Left ventricle myocardium superior (tissue), 1 donor: Measurements from ENCODE around the gene UBE2L6. TPM values are rescaled to one million over a fixed set of nuclear protein-coding genes. Genes with fewer than 3 reads are reported as not detected.
A peak's percentile ranks its signal among the peaks of the same experiment; 100 is the strongest.
"Not testable (repeated sequence)": the region's sequence is repeated elsewhere in the genome, so short reads cannot be mapped to it uniquely, and the experiment has no call there.

ENCODE experiments used
- ATAC-seq: fragments of 200-7000 bp; cut with Tn5 transposase; one replicate; pipeline ENCODE4 v1.9.1; 2020; ENCODE audit warnings: mild to moderate bottlenecking, moderate library complexity
- DNase-seq: peaks from one replicate; pipeline ENCODE4 v3.0.0-alpha.2; 2020
- intact Hi-C: fragments of 100-400 bp; cut with micrococcal nuclease; formaldehyde crosslinking; loops from one replicate; pipeline ENCODE4 v1.11.0; 2022
- total RNA-seq: library from RNA; stranded (reverse); fragmentation: NEBNext Ultra II Directional; extraction: Animal tissue kit (Norgen Biotek cat#: 25700); gene quantifications from one replicate; pipeline ENCODE4 v1.2.1, GENCODE V29; 2021
- donor health status: DM: no; HTN: yes; CAD: no; lungs with severe emphysema.

Gene UBE2L6
- total RNA-seq, 1 donor from 2014 or later: 18.0 TPM

- intact Hi-C loops: no loop called here
These were observed 30.4 kb downstream of the UBE2L6 start, which contains the start of gene SMTNL1 for GRCh38 chr11:57536947-57537619. SMTNL1 (plus strand) TSS chr11:57537595; CDS start chr11:57542643, 5,048 bp downstream.

DNA sequence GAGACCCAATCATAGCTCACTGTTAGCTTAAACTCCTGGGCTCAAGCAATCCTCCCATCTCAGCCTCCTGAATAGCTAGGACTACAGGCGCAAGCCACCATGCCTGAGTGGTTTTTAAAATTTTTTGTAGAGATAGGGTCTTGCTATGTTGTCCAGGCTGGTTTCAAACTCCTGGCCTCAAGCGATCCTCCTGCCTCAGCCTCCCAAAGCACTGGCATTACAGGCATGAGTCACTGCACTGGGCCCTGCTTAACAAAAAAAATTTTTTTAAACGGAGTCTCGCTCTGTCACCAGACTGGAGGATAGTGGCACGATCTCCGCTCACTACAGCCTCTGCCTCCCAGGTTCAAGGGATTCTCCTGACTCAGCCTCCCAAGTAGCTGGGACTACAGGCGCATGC is 33.0 kb downstream of the UBE2L6 start:
- DNase-seq, intact Hi-C loops: not testable (repeated sequence)

More at GRCh38 chr11:57536947-57537619, 30.4 kb downstream of the UBE2L6 start, which contains the start of gene SMTNL1:
- ATAC-seq: no peak
- no peak for DNase-seq

DNA sequence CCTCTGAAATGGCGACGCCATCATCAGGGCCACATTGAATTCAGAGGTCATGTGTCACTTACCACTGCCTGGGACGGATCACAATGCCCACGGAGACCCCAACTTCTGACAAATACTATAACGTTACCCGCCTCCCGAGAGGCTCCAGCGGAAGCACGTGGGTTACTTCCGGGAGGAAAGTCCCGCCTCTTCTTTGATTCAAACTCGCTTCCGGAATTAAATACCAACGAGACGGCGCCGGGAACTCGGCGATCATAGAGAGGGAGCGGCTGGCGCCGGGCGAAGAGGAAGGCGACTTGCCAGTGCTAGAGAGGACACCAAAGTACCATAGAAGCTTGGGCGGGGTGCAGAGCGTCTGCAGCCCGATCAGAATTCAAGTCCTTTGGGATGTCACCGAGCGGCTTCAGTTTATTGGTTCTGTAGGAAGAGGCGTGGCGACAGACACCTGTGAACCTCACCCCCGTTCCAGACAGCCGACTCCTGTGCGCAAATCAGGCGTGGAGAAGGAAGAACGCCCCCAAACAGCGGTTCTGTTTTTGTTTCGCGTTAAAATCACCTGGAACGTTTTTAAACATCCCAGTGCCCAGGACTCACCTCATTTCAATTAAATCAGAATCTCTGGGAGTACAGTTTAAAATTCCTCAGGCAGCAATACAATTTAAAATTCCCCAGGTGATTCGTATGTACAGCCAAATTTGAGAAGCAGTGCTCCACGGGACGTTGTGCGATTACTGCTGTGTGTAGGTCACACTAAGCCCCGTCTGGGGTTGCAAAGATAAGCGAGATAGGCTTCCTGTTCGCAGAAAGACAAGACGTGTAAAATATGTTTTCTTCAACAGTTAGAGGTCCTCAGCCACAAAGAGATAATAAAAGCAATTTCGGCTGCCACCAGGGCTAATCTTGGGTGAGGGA is 36.6 kb downstream of the UBE2L6 start, which contains the start of gene TIMM10:
TSS of gene TIMM10 (minus strand) at position 159 of the 912 bp plus-strand sequence. CDS start 565 bp downstream, outside the sequence.
- ATAC-seq (peak; percentile 99), DNase-seq (peak; percentile 96)
- intact Hi-C loops: no loop called here

More for the DNA sequence above, 33.0 kb downstream of the UBE2L6 start:
- not testable (repeated sequence) for ATAC-seq

DNA sequence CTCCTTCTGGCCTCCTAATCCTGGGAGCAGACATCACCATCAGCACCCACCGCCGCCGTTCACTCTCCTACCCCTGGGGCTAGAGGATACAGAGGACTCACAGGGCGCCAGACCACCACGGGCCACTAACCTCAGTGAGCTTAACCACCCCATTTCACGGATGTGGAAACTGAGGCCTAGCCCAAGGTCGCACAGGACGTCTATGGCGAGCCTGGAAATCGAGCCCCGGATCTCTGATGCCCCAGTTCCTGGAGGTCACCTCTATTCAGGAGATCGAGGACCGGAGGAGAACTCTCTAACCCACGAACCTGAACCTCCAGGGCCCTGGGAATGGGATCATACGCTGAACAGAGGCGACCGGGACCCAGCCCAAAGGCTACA is 37.3 kb downstream of the UBE2L6 start:
- DNase-seq (peak; percentile 39), ATAC-seq (no peak)
- intact Hi-C loops: no loop called here

DNA sequence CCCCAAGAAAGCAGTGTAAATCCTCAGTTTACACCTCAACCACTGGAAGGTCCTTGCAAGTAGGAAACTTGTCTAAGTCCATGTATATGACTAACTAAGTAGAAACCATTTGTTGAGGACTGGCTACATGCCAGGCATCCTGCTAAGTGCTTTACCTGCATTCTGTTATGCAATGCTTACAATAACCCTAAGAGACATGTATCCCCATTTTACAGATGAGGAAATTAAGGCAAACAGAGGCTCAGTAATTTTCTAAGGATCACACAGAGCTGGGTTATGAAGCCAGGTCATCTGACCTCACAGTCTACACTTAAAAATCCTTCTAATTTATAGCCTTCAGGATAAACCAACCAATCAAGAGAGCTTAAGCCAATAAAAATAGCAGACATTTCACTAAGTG is 38.5 kb downstream of the UBE2L6 start:
- intact Hi-C loops: loop anchor here (5.0 kb wide), 1 partner anchor 37 kb away; no protein-coding TSS in a partner anchor
- DNase-seq (no peak), ATAC-seq (no peak)

- peak; percentile 17 for ATAC-seq
- intact Hi-C loops: loop anchor here (5.0 kb wide), 1 partner anchor 35 kb away; no protein-coding TSS in a partner anchor
- peak; percentile 80 for DNase-seq
These were observed 40.3 kb downstream of the UBE2L6 start for GRCh38 chr11:57527056-57527631.

DNA sequence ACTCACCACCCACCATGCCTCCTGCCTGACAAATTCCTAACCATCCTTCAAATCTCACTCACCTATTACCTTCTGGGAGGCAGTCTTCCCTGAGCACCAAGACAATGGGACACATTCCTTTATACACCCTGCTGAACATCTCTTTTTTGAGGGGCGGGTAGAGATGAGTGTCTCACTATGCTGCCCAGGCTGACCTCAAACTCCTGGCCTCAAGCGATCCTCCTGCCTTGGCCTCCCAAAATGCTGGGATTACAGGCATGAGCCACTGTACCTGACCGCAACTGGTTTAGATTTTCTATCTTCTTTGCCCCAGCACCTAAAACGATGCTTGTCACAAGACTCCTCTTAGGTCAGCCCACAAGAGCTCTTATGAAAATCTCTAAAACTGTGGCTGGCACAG is 44.1 kb downstream of the UBE2L6 start:
- DNase-seq (no peak), ATAC-seq (no peak)
- intact Hi-C loops: no loop called here

DNA sequence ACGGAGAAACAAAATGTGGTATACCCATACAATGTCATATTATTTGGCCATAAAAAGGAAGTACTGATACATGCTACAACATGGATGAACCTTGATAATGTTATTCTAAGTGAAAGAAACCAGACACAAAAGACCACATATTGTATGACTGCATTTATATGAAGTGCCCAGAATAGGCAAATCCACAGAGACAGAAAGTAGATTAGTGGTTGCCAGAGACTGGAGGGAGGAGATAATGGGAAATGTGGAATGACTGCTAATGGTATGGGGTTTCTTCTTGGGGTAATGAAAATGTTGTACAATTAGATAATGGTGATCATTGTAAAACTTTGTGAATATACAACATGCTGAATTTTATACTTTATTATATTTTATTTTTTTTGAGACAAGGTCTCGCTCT is 46.4 kb downstream of the UBE2L6 start:
- DNase-seq: no peak
- no peak for ATAC-seq
- intact Hi-C loops: no loop called here

DNA sequence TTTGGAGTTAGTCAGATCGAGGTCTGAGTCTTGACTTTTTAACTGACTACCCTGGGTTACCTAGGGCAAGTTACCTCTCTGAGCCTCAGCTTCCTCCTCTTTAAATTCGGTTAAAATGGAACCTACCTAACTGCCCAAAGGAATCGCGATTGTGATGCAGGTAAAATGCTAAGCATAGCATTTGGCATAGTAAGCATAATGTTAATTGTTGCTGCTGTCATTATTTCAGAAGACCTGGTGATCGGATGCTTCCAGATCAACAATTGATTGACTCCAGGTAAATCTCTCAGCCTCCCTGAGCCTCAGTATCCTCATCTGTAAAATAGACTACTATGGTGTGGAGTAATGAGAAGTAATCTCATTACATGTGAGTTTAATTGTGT is 51.4 kb downstream of the UBE2L6 start:
- DNase-seq: no peak
- no peak for ATAC-seq
- intact Hi-C loops: no loop called here

DNA sequence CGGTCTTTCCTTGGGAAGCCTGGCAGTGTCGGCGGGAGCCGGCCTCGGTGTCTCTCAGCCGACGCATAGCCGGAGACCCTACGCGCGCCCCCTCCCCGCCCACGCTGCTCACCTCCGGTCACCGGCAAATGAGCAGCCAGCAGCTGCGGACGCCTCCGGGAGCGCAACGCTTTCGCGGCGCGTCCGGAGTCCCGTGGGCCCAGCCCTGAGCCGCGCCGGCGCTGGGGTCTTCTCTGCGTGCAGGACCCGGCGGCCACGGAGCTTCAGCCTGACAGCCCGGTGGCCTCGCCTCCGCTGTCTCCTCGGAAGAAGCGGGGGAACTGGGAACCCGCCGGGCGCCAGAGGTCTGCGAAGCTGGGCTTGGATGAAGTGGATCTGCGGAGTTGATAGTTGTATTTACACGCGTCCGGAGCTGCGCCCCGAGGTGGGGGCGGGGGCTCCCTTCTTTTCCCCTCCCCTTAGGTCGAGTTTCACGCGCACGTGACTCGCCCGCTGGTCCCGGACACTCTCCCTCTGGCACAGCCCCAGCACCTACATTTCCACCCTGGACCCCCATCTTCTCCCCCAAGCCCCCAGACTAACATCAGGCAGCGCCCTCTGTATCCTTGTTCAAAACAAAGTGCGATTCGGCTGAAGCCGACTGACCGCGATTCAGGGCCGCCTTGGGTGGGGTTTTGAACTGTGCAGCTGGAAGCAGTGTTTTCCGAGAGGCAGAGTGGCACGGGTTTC is 52.0 kb downstream of the UBE2L6 start, which contains the start of gene SLC43A1:
TSS of gene SLC43A1 (minus strand) at position 371 of the 729 bp plus-strand sequence. CDS start 1,591 bp downstream, outside the sequence.
- intact Hi-C loops: no loop called here
- ATAC-seq (peak; percentile 82), DNase-seq (peak; percentile 78)

- DNase-seq (peak; percentile 79), ATAC-seq (peak; percentile 83)
- intact Hi-C loops: no loop called here
These were observed 52.7 kb downstream of the UBE2L6 start for GRCh38 chr11:57514538-57515331.

DNA sequence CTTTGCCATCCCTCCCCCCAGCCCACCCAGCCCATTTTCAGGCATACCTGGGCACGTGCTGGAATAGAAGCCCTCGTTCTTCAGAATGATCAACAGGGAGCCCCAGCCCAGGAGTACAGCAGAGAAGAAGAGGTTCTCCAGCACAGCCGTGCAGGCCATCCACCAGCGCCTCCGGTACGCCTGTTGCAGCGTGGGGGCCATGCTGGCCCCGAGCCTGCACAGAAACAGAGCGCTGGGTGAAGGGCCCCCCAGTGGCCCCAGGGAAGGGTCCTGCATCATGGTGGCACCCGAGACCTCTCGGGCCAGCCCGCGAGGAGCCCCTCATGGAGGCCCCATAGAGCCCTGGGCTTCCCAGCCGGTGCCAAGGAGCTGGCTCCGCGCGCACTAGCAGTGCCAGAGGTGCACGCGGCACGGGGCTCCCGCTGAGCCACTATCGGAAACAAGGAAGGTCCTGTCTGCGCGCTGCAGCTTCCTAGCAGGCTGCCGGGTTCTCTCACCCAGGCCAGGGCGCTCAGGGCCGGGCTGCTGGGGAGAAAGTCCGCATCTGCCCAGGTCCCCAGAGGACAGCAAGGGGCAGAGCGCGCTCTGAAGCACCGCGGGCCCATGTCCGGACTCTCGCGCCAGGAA is 53.4 kb downstream of the UBE2L6 start:
- ATAC-seq (peak; percentile 70), DNase-seq (peak; percentile 66)
- intact Hi-C loops: no loop called here

- intact Hi-C loops: no loop called here
- DNase-seq: no peak
These were observed 54.0 kb downstream of the UBE2L6 start for GRCh38 chr11:57513452-57513795.

GRCh38 chr11:57512646-57513451 is 54.6 kb downstream of the UBE2L6 start:
- intact Hi-C loops: no loop called here
- ATAC-seq (no peak), DNase-seq (no peak)

More at GRCh38 chr11:57513452-57513795, 54.0 kb downstream of the UBE2L6 start:
- ATAC-seq: no peak

DNA sequence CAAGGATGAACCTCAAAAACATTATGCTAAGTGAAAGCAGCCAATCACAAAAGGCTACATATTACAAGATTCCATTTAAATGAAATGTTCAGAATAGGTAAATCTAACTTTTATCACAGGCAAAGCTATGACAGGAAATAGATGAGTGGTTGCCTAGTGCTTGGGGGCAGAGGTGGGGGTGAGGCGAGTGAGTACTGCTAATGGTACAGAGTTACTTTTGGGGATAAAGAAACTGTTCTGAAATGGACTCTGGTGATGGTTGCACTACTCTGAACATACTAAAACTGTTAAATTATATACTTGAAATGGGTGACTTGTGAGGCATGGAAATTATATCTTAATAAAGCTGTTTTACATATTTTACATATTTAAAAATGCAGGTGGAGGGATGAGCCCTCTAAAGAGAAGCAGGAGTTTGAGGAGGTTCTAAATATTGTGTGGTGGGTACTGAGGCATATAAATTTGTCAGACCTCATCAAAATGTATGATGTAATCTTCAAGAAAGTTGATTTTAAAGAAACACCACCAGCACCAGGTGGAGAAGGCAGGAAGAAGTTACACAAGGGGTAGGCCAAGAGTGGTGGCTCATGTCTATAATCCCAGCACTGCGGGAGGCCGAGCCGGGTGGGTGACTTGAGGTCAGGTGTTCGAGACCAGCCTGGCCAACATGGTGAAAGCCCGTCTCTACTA is 55.6 kb downstream of the UBE2L6 start:
- intact Hi-C loops: no loop called here
- ATAC-seq (no peak), DNase-seq (no peak)
